ENCODE results near the gene ZSCAN23. TPM values are rescaled to one million over a fixed set of nuclear protein-coding genes. Genes with fewer than 3 reads are reported as not detected.

ZSCAN23 gene
- total and polyA plus RNA-seq, 4 donors, result 0.06 to 0.65 (median 0.42) TPM; not detected in 1

GRCh38 chr6:28424163-28424562 is 19.1 kb downstream of the ZSCAN23 start:
- Histone ChIP-seq H3K36me3 (ENCODE audit: control insufficient read depth in 4 of 4, insufficient read depth in 3 of 4, low read depth in 1 of 4, low read length in 3 of 4) (no peaks in the 10 kb centered on the region), H3K4me1 (ENCODE audit: control insufficient read depth in 4 of 4, insufficient read depth in 4 of 4, low read length in 3 of 4) (no peaks in the 10 kb centered on the region), H3K9me3 (ENCODE audit: control insufficient read depth in 4 of 4, low read length in 3 of 4) (peaks cover 0 to 4% (median 0%) of the 10 kb centered on the region in 4 donors), H3K9ac (ENCODE audit: low read depth in 1 of 2, low read length in 2 of 2) (no peak overlapping the region), H3K27ac (ENCODE audit: low read depth in 1 of 2, low read length in 2 of 2) (no peak overlapping the region), H3K27me3 (ENCODE audit: control insufficient read depth in 4 of 4, insufficient read depth in 4 of 4, low read length in 3 of 4) (no peaks in the 10 kb centered on the region), H3K4me3 (ENCODE audit: low read depth in 1 of 3, low read length in 3 of 3) (no peak overlapping the region)
- TF ChIP-seq GABPA (IDR thresholded peaks at IDR 0.05 in 1 of 2, conservative IDR thresholded peaks at IDR 0.05 in 1 of 2) (no peak), SP1 (IDR thresholded peaks at IDR 0.05) (no peak), RXRA (IDR thresholded peaks at IDR 0.05) (no peak), TAF1 (conservative IDR thresholded peaks at IDR 0.05) (no peak), HNF4A (conservative IDR thresholded peaks at IDR 0.05) (no peak), CTCF (IDR thresholded peaks at IDR 0.05; ENCODE audit: low read depth, low read length, missing input control) (no peak), EGR1 (IDR thresholded peaks at IDR 0.05; ENCODE audit: low read depth in 2 of 2) (no peak), NR2F2 (IDR thresholded peaks at IDR 0.05) (no peak)
- TF ChIP-seq, protein P1, sequence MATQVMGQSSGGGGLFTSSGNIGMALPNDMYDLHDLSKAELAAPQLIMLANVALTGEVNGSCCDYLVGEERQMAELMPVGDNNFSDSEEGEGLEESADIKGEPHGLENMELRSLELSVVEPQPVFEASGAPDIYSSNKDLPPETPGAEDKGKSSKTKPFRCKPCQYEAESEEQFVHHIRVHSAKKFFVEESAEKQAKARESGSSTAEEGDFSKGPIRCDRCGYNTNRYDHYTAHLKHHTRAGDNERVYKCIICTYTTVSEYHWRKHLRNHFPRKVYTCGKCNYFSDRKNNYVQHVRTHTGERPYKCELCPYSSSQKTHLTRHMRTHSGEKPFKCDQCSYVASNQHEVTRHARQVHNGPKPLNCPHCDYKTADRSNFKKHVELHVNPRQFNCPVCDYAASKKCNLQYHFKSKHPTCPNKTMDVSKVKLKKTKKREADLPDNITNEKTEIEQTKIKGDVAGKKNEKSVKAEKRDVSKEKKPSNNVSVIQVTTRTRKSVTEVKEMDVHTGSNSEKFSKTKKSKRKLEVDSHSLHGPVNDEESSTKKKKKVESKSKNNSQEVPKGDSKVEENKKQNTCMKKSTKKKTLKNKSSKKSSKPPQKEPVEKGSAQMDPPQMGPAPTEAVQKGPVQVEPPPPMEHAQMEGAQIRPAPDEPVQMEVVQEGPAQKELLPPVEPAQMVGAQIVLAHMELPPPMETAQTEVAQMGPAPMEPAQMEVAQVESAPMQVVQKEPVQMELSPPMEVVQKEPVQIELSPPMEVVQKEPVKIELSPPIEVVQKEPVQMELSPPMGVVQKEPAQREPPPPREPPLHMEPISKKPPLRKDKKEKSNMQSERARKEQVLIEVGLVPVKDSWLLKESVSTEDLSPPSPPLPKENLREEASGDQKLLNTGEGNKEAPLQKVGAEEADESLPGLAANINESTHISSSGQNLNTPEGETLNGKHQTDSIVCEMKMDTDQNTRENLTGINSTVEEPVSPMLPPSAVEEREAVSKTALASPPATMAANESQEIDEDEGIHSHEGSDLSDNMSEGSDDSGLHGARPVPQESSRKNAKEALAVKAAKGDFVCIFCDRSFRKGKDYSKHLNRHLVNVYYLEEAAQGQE (IDR thresholded peaks at IDR 0.05), result no peak
- DNase-seq (ENCODE audit: low spot score), result no peak

DNA sequence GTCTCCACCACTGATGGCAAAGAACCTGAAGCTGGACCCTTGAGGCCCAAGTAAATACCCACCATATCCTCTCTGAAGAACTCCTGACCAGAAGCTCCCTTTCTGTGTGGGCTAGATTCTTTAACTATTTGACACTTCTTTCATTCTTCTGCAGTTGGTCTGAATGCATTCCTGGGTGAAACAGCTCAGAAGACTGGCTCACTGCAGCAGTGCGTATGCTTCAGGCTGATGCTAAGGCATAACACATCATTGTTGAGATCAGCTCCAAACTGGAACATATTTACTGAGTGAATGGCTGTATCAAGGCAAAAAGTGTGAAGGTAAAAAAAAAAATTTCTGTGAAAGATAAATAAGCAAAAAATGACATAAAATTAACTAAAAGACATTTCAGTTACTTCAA is 19.7 kb downstream of the ZSCAN23 start:
- H3K27ac ChIP-seq (ENCODE audit: low read depth in 1 of 2, low read length in 2 of 2), result no peak overlapping the region
- no peak overlapping the region for H3K9ac ChIP-seq (ENCODE audit: low read depth in 1 of 2, low read length in 2 of 2)
- H3K9me3 ChIP-seq (ENCODE audit: control insufficient read depth in 4 of 4, low read length in 3 of 4), result peaks cover 0 to 4% (median 0%) of the 10 kb centered on the region in 4 donors
- H3K4me3 ChIP-seq (ENCODE audit: low read depth in 1 of 3, low read length in 3 of 3), result no peak overlapping the region
- H3K27me3 ChIP-seq (ENCODE audit: control insufficient read depth in 4 of 4, insufficient read depth in 4 of 4, low read length in 3 of 4), result no peaks in the 10 kb centered on the region
- DNase-seq (ENCODE audit: low spot score), result no peak
- TF ChIP-seq TAF1 (conservative IDR thresholded peaks at IDR 0.05) (no peak), RAD21 (IDR thresholded peaks at IDR 0.05) (no peak)
- WGBS, result 93% methylated on average over 1 of the region's 1 CpG
- H3K36me3 ChIP-seq (ENCODE audit: control insufficient read depth in 4 of 4, insufficient read depth in 3 of 4, low read depth in 1 of 4, low read length in 3 of 4), result no peaks in the 10 kb centered on the region
- H3K4me1 ChIP-seq (ENCODE audit: control insufficient read depth in 4 of 4, insufficient read depth in 4 of 4, low read length in 3 of 4), result no peaks in the 10 kb centered on the region

GRCh38 chr6:28413681-28414080 is 29.6 kb downstream of the ZSCAN23 start:
- Histone ChIP-seq H3K9ac (ENCODE audit: low read depth in 1 of 2, low read length in 2 of 2) (no peak overlapping the region), H3K27me3 (ENCODE audit: control insufficient read depth in 4 of 4, insufficient read depth in 4 of 4, low read length in 3 of 4) (peaks cover 0 to 4% (median 0%) of the 10 kb centered on the region in 4 donors), H3K4me3 (ENCODE audit: low read depth in 1 of 3, low read length in 3 of 3) (no peak overlapping the region), H3K9me3 (ENCODE audit: control insufficient read depth in 4 of 4, low read length in 3 of 4) (no peaks in the 10 kb centered on the region), H3K36me3 (ENCODE audit: control insufficient read depth in 4 of 4, insufficient read depth in 3 of 4, low read depth in 1 of 4, low read length in 3 of 4) (no peaks in the 10 kb centered on the region), H3K4me1 (ENCODE audit: control insufficient read depth in 4 of 4, insufficient read depth in 4 of 4, low read length in 3 of 4) (no peaks in the 10 kb centered on the region), H3K27ac (ENCODE audit: low read depth in 1 of 2, low read length in 2 of 2) (no peak overlapping the region)
- DNase-seq (ENCODE audit: low spot score), result no peak
- TF ChIP-seq CTCF (IDR thresholded peaks at IDR 0.05; ENCODE audit: low read depth, low read length, missing input control) (no peak), YY1 (IDR thresholded peaks at IDR 0.05) (no peak), EGR1 (IDR thresholded peaks at IDR 0.05; ENCODE audit: low read depth in 2 of 2) (no peak), FOXA1 (IDR thresholded peaks at IDR 0.05) (no peak), SP1 (IDR thresholded peaks at IDR 0.05) (no peak), FOXA2 (IDR thresholded peaks at IDR 0.05) (no peak), JUND (IDR thresholded peaks at IDR 0.05) (no peak), RXRA (IDR thresholded peaks at IDR 0.05) (no peak), NR2F2 (IDR thresholded peaks at IDR 0.05) (no peak), GABPA (IDR thresholded peaks at IDR 0.05 in 1 of 2, conservative IDR thresholded peaks at IDR 0.05 in 1 of 2) (no peak), RAD21 (IDR thresholded peaks at IDR 0.05) (no peak), ATF3 (IDR thresholded peaks at IDR 0.05) (no peak)
- TF ChIP-seq, protein P1 (IDR thresholded peaks at IDR 0.05), result no peak

Measured in liver (tissue), 9 donors.